ENCODE results near the gene CCDC158. TPM values are rescaled to one million over a fixed set of nuclear protein-coding genes. Genes with fewer than 3 reads are reported as not detected.

The CCDC158 gene
- total RNA-seq, 4 donors from 2014 or later = 1.2 to 2.6 (median 1.5) TPM

GRCh38 chr4:76270244-76271175 is 150.4 kb downstream of the CCDC158 start:
- Histone ChIP-seq H3K27me3 (no peaks in the 10 kb centered on the region), H3K36me3 (peaks cover 0 to 7% of the 10 kb centered on the region in 2 donors), H3K27ac (no peak overlapping the region), H3K4me1 (no peaks in the 10 kb centered on the region), H3K9me3 (no peaks in the 10 kb centered on the region), H3K4me3 (no peak overlapping the region)
- TF ChIP-seq EP300 (IDR thresholded peaks at IDR 0.05) = no peak
- TF ChIP-seq POLR2A (IDR thresholded peaks at IDR 0.05) = no peak
- TF ChIP-seq POLR2AphosphoS5 (IDR thresholded peaks at IDR 0.05) = no peak
- no peak for TF ChIP-seq CTCF (IDR thresholded peaks at IDR 0.05)
- ATAC-seq = no peak
- 77 to 87% methylated on average over 9 to 10 of the region's 11 CpGs for WGBS, 2 donors (ENCODE audit: low coverage in 1 of 2)

- ATAC-seq = no peak
- no peak overlapping the region for H3K4me3 ChIP-seq
- WGBS, 2 donors (ENCODE audit: low coverage in 1 of 2) = 88 to 97% methylated on average over 6 of the region's 6 CpGs
- H3K4me1 ChIP-seq = no peaks in the 10 kb centered on the region
- TF ChIP-seq POLR2AphosphoS5 (IDR thresholded peaks at IDR 0.05) (no peak), CTCF (IDR thresholded peaks at IDR 0.05) (no peak), POLR2A (IDR thresholded peaks at IDR 0.05) (no peak), EP300 (IDR thresholded peaks at IDR 0.05) (no peak)
- H3K9me3 ChIP-seq = no peaks in the 10 kb centered on the region
- H3K27ac ChIP-seq = no peak overlapping the region
- H3K36me3 ChIP-seq = peaks cover 0 to 15% of the 10 kb centered on the region in 2 donors
- no peaks in the 10 kb centered on the region for H3K27me3 ChIP-seq
These were observed 153.1 kb downstream of the CCDC158 start for GRCh38 chr4:76267811-76268210.

- ATAC-seq = no peak
- TF ChIP-seq CTCF (IDR thresholded peaks at IDR 0.05) = no peak
- TF ChIP-seq POLR2AphosphoS5 (IDR thresholded peaks at IDR 0.05) = no peak
- TF ChIP-seq POLR2A (IDR thresholded peaks at IDR 0.05) = no peak
- TF ChIP-seq EP300 (IDR thresholded peaks at IDR 0.05) = no peak
- Histone ChIP-seq H3K27ac (no peak overlapping the region), H3K27me3 (no peaks in the 10 kb centered on the region), H3K4me1 (no peaks in the 10 kb centered on the region), H3K36me3 (peaks cover 0 to 15% of the 10 kb centered on the region in 2 donors), H3K9me3 (no peaks in the 10 kb centered on the region), H3K4me3 (no peak overlapping the region)
- WGBS, 2 donors (ENCODE audit: low coverage in 1 of 2) = 71 to 81% methylated on average over 3 of the region's 3 CpGs
These were observed 154.3 kb downstream of the CCDC158 start for GRCh38 chr4:76266627-76267026.

GRCh38 chr4:76265631-76266218 is 155.2 kb downstream of the CCDC158 start:
- no peaks in the 10 kb centered on the region for H3K9me3 ChIP-seq
- 75 to 92% methylated on average over 6 of the region's 6 CpGs for WGBS, 2 donors (ENCODE audit: low coverage in 1 of 2)
- peaks cover 0 to 11% of the 10 kb centered on the region in 2 donors for H3K36me3 ChIP-seq
- no peak for ATAC-seq
- no peaks in the 10 kb centered on the region for H3K4me1 ChIP-seq
- no peak overlapping the region for H3K27ac ChIP-seq
- H3K4me3 ChIP-seq = no peak overlapping the region
- TF ChIP-seq POLR2AphosphoS5 (IDR thresholded peaks at IDR 0.05) (no peak), POLR2A (IDR thresholded peaks at IDR 0.05) (no peak), CTCF (IDR thresholded peaks at IDR 0.05) (no peak), EP300 (IDR thresholded peaks at IDR 0.05) (no peak)
- no peaks in the 10 kb centered on the region for H3K27me3 ChIP-seq

Small RNA genes lying within 50 kb of the gene (small RNA-seq; reads per million reads assigned to genes)
- 0 reads per million in 4 donors for gene RF00278
- 0 reads per million in 4 donors for gene RNU6-1000P

Other genes with a start within 250 kb of the CCDC158 start
- gene SCARB2, start 207.3 kb downstream of the CCDC158 start, total RNA-seq = 100 to 1,000 TPM; 121 to 169 (median 130) TPM
- gene FAM47E, start 169.4 kb downstream of the CCDC158 start, total RNA-seq = 1 to 10 TPM; 1.1 to 6.2 (median 4.0) TPM
- gene STBD1, start 114.4 kb downstream of the CCDC158 start, total RNA-seq = 10 to 100 TPM; 18.1 to 25.4 (median 22.2) TPM
- gene SHROOM3, start 14.1 kb upstream of the CCDC158 start, total RNA-seq = 100 to 1,000 TPM in 1 of 4 donors, 10 to 100 TPM in 3; 29.5 to 127 (median 59.9) TPM

Data from gastroesophageal sphincter (tissue), 4 donors.